ENCODE measurements around the gene CCL2.

DNA sequence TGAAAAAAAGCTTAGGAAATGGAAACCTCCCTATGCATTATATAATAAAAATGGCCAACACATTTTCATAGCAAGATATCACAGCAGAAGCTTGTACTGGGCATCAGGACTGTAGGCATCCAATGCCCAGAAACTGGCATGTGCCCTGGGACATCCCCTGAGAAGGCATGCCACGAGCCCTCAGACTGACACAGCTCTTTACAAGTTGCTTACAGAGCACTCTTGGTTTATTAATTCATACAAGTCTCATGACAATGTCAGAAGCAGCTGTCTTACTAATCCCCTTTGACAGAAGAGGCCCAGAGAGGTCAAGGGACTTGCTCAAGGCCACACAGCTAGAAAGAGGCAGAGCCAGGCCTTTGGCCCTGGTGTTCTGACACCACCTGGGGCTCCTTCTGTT is 5.6 kb upstream of the CCL2 start:
- TF ChIP-seq, protein P1, sequence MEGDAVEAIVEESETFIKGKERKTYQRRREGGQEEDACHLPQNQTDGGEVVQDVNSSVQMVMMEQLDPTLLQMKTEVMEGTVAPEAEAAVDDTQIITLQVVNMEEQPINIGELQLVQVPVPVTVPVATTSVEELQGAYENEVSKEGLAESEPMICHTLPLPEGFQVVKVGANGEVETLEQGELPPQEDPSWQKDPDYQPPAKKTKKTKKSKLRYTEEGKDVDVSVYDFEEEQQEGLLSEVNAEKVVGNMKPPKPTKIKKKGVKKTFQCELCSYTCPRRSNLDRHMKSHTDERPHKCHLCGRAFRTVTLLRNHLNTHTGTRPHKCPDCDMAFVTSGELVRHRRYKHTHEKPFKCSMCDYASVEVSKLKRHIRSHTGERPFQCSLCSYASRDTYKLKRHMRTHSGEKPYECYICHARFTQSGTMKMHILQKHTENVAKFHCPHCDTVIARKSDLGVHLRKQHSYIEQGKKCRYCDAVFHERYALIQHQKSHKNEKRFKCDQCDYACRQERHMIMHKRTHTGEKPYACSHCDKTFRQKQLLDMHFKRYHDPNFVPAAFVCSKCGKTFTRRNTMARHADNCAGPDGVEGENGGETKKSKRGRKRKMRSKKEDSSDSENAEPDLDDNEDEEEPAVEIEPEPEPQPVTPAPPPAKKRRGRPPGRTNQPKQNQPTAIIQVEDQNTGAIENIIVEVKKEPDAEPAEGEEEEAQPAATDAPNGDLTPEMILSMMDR (IDR thresholded peaks at IDR 0.05): no peak
- TF ChIP-seq EZH2 (IDR thresholded peaks at IDR 0.05): no peak
- no peak for TF ChIP-seq EZH2phosphoT487 (IDR thresholded peaks at IDR 0.05)

Data from neural progenitor cell (in vitro differentiated cells).